ENCODE measurements around the gene RGS14.

The RGS14 gene
- total RNA-seq: 88.2 to 158 (median 146) reads per million in 4 experiments

DNA sequence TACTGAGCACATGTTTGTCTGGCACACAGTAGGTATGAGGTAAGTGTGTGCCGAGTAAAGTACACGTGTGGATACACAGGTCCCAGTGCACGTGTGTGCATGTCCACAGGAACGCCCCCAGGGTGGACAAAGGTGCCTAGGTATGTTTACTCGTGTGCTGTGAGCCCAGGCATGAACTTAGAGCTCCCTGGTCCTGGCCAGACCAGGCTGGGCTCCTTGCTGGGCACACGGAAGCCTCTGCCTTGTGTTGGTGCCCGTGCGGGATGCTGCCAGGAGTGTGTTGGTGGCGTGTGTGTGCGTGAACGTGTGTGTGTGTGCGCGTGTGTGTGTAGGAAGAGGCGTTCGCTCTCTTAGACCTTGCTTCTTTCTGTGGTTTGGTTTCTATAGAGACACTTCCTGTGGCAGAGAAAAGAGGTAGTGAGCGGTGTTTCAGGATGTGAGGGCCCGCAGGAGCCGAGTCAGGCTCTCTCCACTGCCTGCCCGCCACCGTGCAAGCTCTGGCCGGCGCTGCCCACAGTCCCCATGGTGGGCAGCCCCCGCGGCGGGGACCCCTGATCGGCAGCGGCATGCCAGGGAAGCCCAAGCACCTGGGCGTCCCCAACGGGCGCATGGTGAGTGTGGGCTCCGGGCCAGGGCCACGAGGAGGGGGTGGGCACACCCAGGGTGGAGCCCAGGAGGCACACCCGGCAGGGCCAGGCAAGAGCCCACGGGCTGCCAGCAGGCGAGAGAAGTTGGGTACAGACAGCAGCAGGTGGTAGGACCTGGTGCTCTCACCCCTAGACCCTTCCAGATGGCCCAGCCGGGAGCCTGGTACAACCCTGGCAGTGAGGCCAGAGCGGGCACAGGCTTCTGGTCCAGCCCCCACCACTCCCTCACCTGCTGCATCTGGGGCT, at the start of gene RGS14:
TSS of gene RGS14 (plus strand) at position 466 of the 893 bp plus-strand sequence. CDS start at position 567, 101 bp downstream.
- peak; percentile 36 for DNase-seq

DNA sequence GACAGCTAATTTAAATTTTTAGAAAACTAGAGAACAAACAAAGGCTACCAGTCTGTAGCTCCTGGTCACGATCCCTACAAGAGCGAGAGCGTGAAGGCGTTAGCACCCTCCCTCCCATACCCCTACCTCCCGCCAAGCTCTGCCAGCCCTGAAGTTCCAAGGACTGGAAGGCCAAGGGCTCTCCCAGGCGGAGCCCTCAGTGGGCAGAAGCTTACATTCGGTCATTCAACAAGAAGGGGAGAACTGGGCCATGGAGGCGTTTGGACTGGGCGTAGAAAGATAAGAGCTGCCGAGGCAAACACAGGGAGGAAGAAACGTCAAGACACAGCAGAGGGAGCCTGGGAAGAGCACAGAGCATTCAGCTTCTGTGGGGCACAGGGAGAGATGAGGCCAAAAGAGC, 49.0 kb upstream of the RGS14 start:
- no peak for DNase-seq

DNA sequence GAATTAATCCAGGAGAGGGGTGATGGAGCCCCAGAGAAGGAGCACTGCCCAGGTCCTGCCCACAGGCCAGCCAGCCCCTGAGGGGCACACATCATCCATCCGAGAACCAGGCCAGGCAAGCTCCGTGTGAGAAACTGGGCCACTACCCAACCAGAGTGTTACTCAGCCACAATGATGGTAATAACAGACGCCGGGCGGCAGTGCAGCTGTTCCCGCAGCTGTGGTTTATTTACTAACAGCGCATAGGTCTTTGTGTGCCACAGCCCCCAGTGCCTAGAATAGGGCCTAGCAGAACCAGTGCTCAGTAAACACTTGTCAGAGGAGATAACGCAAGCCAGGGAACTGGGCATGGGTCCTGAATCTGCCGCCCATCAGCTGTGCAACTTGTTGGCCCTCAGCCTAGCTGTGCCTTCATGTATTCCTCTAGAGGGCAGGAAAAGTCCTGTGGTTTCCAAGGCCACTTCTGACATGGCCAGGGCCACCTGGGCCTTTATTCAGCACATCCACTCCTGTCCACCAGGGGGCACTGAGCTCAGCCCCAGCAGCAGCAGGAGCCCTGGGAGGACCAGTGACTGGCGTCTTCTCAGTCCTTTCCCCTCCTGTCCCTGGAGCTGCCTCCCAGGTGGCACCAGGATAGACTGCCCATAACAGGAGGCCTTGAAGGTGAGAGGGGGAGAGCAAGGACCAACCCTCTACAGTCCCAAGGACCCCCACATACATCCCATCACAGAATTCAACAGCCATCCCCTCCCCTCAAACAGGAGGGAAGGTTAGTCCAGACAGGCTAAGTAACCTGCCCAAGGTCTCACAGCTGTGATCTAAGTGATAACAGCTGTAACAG, 48.2 kb upstream of the RGS14 start:
- peak; percentile 49 for DNase-seq

DNA sequence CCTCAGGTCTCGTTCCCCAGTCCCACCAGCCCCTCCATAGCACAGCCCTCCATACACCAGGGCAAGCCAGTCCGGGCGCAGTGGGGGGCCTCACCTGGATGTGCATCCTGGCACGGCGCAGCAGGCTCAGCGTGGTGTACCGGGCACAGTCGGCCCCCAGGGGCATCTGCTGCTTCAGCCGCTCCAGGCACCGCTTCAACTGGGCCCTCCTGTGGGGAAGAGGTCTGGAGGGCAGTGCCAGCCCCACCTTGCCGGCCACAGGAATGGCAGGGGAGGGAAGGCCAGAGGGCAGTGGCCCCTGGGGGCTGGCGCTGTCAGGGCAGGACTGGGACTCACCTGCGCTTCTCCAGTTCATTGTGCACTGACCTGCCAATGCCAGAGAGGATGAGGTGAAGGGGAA, 47.4 kb upstream of the RGS14 start:
- no peak for DNase-seq

- DNase-seq: no peak
Observed at GRCh38 chr5:177310757-177311391, 46.9 kb upstream of the RGS14 start.

DNA sequence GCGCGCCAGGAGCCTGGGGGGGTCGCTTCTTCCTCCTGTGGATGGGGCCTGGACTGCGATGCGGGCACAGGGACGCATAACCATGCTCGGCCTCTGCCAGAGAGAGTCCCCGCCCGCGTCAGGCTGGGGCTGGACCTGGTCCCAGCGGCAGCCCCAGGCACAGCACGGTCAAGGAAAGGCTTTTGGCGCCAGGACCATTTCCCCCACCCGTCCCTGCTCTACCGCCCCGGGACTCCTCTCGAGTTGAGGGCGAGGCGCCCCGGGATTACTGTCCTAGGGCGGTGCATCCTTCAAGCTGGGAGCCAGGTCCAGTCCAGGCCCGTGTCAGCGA, 46.4 kb upstream of the RGS14 start:
- DNase-seq: no peak

DNA sequence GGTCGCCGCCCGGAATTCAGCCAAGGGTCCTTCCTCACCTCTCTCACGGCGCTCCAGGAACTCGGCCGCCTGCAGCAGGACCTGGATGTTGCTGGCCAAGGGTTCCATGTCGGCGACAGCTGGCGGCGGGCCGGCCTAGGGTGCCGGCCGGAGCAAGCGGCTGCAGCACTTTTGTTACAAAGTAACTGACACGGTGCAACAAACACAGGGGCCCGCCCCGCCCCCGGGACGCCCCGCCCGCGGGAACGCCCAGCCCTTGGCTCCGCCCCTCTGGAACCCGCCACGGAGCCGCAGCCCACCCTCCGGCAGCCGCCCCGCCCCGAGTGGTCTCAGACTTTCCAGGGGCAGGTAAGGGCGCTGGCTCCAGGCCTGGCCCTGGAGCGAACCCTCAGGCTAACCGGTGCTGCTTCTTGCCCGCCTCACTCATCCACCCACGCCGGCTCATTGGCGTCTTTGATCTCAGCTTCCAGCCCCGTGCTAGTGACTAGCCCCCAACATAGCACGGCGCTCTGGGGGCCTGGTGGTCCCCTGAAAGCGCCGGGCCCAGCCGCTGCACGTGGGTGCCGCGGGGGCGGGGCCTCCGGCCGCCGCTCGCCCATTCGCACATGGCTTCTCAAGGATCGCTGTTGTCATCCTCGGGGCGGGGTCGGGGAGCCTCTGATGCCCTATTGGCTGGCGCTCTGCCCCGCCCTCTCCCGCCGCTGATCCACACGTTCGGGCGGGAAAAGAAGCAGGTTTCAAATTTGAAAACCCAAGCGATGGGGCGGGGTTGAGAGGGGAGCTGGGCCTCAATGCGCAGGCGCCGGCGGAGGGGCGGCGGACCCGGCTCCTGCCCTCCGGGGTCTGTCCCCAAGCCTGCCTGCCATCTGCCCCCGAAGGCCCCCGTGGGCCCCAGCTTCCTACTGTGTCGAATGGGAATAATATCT, 45.7 kb upstream of the RGS14 start, which contains the start of gene MXD3:
TSS of gene MXD3 (minus strand) at position 176 of the 926 bp plus-strand sequence. CDS start at position 108, 68 bp downstream.
- DNase-seq: peak; percentile 88

GRCh38 chr5:177312649-177313181, 45.0 kb upstream of the RGS14 start:
- no peak for DNase-seq

DNA sequence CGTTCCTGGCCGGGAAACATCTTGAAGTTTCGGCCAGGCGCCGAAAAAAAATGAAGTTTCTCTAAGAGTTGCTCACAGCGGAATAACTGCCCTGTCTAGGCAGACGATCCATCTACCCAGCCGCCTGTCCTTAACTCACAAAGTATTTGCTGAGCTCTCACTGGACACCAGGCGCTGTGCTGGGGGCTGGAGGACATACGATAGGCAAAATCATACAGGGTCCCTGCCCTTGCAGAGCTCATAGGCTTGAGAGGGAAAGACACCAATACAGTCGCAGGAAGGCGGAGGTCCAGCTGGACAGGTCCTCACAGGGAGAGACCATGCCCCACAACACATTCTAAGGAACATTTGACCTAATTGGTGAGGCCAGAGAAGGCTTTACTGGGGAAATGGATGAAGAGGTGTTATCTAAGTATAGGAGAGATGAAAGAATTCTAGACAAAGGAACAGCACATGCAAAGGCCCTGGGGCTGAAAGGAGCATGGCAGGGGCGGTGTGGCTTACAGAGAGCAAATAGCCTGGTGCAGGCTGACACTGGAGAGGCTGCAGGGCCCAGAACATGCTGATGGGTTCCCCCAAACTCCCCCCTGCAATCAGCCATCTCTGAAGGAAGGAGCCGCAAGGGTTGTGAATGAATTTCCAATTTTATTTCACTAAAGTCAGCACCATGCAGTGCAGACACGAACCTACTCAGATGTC, 44.0 kb upstream of the RGS14 start:
- DNase-seq: no peak

GRCh38 chr5:177314376-177315342, 43.1 kb upstream of the RGS14 start:
- DNase-seq: no peak

DNA sequence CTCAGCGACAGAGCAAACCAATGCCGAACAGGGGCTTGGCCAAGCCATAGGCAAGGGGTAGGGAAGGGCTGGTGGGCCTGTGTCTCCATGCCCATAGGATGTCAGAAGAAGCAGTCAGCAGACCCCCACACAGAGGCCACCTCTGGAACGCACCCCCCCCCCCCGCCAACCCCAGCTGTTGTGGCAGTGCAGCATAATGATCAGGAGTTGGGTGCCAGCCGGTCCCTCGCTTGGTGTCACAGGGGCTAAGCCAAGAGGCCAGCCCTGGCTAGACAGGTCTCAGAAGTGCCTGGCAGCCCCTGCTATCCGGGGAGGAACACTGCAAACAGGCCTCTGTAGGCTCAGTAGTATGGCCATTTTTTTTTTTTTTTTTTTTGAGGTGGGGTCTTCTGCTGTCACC, 42.3 kb upstream of the RGS14 start:
- DNase-seq: no peak

- no peak for DNase-seq
Observed at GRCh38 chr5:177316005-177316404, 41.7 kb upstream of the RGS14 start.

GRCh38 chr5:177317959-177318377, 39.8 kb upstream of the RGS14 start:
- peak; percentile 51 for DNase-seq

- DNase-seq: no peak
Observed at GRCh38 chr5:177319913-177320588, 37.7 kb upstream of the RGS14 start.

DNA sequence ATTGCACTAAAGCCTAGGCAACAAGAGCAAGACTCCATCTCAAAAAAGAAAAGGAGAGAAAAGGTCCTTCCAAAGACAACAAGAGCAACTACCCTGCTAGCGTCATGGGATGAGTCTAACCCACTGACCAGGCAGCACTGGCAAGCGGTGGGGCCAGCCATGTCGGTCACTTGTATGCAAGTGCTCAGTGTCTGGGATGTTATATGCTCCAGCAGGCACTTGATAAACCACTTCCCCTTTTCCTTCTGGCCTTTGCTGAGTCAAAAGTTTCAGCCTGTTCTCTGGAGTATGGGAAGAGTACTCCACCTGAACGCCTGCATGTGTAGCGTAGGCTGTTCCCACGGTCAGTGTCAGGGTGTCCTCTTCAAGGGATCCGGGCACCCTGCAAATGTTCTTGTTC, 36.8 kb upstream of the RGS14 start:
- DNase-seq: no peak

- DNase-seq: no peak
Observed at GRCh38 chr5:177325868-177326381, 31.8 kb upstream of the RGS14 start.

DNA sequence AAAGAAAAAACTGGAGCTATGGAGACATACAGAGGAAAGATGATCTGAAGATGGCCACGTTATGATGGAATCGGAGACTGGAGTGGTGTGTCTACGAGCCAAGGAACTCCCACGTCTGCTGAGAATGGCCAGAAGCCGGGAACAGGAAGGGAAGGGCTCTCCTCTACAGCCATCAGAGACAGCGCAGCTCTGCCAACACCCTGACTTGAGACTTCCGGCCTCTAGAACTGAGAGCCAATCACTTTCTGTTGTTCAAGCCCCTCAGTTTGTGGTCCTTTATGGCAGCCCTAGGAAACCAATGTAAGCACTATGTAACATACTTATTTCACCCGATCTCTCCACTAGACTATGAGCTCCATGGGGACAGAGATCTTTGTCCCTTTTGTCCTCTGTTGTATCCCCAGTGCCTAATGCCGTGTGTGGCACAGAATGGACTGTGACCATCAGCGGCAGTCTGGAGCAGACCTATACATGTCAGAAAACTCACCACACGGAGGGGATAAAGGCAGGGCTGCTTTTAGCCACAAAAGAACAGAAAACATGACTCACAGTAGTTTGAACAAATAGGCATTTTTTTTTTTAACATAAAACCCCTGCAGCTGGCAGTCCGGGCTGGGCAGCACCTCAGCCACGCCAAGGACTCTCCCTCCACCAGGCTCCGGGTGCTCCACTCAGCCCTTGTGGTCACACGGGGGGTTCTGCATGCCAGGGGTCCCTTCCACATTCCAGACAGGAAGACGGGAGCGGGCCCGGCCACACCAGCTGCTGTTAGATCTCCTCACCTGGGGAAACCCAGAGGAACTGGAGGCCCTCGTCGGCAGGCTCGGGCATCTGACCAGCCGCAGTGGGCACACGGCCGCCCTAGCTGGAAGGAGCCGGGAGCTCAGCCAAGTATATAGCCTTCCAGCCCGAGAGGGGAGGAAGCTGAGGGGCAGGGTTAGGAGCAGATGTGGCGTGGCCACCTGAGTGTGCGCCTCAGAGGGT, 29.9 kb upstream of the RGS14 start:
- DNase-seq: no peak
